GM19239 (cell line): ENCODE data around the gene FZD4.
"Not testable (repeated sequence)": the region's sequence is repeated elsewhere in the genome, so short reads cannot be mapped to it uniquely, and the experiment has no call there.

Experiments
- DNase-seq: peaks from one replicate; pipeline ENCODE4 v3.0.0; 2011; ENCODE audit warnings: low spot score; ENCODE audit not compliant: insufficient read length
- FAIRE-seq: peaks from 2 replicates; lab custom pipeline; 2011; peaks lifted over from hg19 to GRCh38; lab: Jason Lieb, UNC

The FZD4 gene

DNA sequence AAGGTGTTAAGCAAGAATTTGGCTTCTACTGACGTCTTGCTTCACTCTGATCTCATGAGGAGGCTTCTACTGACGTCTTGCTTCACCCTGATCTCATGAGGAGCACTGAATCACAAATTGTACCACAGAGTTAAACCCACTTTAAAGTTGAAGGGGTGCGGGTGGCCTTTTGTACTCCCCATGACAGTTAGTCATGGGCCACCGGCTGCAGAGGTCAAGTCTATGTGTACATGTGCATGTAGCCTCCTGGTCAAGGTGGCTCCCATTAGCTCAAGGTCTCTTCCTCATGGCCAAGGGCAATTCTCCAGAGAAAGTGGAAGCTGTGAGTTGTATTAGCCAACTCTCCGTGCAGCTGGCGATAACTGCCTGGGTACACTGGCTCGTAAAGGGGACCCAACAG is 23.1 kb upstream of the FZD4 start:
- FAIRE-seq, result no peak
- no peak for DNase-seq

DNA sequence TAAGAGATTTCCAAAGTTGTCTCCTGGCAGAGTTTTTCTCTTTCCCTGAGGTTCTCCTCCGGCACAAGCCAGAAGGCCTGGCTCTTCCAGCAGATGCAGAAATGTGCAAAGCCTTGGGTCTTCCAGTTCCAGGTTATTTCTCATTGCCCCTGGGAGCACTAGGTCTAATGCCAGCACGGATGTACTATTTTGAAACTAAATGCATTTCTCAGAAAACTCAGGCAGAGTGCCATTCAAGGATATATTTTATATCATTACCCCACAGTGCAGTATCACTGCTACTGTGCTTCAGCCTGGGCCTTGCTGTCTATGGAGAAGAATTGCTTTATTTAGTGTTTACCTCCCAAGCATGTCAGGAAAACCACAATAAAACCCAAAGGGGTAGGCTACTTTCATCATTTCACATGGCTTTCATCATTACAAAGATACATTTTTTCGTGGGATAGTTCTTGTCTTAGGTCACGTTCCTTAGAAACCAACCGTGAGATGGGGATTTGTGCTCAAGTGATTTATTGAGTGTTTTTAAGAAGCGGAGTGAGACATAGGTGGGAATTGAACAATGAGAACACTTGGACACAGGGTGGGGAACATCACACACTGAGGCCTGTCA is 22.4 kb upstream of the FZD4 start:
- no peak for DNase-seq
- no peak for FAIRE-seq

DNA sequence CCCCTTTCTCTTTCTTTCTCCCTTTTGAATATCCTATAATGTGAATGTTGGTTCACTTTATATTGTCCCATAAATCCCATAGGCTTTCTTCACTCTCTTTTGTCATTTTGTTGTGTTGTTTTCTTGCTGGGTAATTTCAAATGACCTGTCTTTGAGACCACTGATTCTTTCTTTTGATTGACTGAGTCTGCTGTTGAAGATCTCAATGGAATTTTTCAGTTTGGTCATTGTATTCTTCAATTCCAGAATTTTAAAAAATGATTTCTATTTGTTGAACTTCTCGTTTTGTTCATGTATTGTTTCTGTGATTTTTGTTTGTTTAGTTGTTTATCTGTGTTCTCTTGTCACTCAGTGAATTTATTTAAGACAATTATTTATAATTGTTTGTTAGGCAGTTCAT is 17.5 kb upstream of the FZD4 start:
- FAIRE-seq, result no peak

DNA sequence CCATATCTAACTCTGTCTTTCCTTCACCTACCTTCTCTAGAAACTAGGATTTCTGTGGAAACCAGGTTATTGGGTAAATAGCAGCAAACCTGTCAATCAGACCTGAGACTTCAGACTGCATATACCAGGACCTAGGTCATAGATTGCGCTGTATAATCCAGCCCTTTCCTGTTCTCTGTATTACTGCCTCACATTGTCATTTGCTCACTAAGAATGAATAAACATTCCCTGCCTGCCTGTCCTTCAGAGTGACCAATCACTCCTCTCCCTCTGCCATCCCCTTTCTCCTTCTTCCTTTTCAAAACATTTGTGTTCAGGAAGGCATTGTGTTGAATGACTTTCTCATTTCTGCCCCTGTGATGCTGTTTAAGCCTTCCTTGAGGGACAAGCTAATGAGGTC is 14.1 kb upstream of the FZD4 start:
- no peak for DNase-seq
- no peak for FAIRE-seq

More for the DNA sequence above, 17.5 kb upstream of the FZD4 start:
- no peak for DNase-seq

DNA sequence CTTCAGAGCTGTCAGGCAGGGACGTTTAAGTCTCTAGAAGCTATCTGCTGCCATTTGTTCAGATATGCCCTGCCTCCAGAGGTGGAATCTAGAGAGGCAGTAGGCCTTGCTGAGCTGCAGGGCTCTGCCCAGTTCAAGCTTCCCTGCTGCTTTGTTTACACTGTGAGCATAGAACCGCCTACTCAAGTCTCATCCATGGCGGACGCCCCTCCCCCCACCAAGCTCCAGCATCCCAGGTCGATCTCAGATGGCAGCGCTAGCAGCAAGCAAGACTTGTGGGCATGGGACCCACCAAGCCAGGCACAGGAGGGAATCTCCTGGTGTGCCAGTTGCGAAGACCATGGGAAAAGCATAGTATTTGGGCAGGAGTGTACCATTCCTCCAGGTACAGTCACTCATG is 12.4 kb upstream of the FZD4 start:
- DNase-seq, FAIRE-seq: not testable (repeated sequence)

DNA sequence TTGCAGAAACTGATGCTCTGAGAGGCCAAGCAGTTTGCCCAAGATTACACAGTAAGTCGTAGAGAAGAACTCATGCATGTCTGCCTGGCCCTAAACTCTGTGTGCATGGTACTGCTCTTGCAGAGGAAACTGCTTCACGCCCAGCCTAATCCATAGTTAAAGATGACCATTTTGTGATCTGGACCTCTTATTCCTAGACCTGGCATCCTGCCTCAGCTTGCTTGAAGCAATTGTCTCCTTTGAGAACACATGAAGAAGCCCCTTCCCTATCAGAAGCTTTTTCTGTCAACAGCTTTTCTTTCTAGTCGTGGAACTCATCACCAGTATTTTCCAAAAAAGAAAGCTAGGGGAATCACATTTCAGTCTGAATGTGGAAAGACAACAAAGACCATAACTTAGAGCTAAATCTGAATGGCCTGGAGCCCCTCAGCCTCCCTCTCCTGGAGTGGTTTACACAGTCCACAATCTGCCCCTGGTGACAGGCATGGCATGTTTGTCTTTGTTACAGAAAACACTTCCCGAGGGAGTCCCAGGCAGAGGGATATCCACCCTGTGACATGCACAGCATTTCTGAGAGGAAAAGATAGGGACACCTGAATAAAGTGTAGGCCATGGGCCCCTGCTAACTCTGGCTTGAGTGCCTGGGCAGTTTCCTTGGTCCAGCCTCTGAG is 2.9 kb upstream of the FZD4 start:
- no peak for FAIRE-seq
- DNase-seq, result no peak

DNA sequence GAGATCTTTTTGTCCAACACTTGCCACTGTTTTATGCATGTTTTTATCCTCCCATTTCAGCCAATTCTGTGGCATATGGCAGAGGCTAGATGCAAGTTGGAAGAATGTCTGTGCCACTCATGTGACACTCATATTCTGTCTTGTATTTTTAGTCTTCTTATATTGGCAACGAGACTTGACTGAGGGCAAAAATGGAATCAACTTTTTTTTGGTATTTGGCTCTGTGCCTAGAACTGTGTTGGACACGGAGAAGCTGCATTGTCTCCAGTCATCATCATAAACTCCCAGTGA is 1.7 kb upstream of the FZD4 start:
- DNase-seq, result no peak
- no peak for FAIRE-seq

DNA sequence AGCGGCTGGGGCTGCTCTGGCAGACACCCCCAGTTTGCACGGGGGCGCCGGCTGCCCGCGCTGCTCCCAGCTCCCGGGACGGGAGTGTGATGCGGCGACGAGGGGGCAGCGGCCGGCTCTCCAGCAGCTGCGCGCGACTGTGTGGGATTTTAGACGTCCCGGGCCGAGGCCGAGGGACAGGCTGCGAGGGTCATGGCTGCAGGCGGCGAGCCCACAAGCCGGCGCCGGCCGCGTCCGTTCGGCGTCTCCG is 159 bp downstream of the FZD4 start:
- DNase-seq (no peak), FAIRE-seq (no peak)

DNA sequence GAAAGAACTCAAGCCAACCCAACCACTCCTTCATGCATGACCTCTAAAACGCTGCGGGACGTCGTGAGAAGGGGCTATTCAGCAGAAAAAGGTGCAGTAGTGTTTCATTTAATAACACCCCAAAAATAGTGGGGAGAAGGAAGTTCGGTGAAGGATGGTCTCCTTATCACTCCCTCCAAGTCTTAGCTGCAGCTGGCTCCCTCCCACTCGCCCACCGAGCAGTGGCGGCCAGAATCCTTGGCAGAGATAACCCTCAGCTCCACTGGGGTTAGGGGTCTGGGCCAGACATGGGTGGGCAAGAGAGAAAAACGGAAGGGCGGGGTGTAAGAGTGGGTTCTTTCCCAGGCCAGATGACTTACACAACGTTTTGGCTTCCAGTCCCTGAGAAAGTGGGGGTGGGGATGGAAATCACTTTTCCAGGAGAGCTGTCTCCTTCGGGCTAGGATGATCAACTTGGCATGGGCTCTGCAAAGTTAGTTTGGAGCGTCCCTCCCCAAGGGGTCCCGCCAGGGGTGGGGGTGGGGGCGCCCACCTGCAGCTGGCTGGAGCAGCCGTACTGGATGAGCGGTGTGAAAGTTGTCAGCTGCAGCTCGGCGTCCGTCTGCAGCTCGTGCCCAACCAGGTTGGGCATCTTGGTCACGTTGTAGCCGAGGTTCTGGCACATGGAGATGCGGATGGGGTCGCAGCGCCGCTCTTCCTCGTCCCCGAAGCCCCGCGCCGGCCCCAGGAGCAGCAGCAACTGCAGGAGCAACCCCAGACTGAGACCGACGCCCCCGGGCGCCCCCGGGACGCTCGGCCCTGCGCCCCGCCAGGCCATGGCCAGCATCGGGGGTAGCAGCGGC is 705 bp downstream of the FZD4 start:
- DNase-seq (no peak), FAIRE-seq (no peak)

DNA sequence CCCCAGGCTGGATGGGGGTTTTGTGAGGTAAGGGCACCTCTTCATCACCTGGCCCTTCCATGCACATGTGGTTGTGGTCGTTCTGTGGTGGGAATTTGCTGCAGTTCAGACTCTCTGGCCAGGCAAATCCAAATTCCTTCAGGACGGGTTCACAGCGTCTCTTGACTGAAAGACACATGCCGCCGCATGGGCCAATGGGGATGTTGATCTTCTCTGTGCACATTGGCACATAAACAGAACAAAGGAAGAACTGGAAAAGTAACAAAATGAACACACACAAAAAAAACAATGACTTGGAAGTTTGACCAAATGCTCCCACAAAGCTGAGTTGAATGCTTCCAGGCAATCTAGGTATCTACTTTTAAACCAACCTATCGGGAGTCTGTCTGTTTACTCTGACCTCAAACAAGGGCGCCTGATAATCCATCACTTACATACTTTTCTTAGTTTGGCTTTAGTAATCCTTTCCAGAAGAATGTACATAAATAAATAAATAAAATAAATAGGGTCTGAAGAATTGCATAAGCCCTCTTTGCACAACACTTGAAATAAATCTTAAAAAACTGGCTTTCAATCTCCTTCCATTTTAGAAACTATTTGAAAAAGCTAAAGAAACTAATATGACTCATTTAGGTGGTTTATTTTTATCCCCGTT is 2.8 kb downstream of the FZD4 start:
- DNase-seq (no peak), FAIRE-seq (no peak)

DNA sequence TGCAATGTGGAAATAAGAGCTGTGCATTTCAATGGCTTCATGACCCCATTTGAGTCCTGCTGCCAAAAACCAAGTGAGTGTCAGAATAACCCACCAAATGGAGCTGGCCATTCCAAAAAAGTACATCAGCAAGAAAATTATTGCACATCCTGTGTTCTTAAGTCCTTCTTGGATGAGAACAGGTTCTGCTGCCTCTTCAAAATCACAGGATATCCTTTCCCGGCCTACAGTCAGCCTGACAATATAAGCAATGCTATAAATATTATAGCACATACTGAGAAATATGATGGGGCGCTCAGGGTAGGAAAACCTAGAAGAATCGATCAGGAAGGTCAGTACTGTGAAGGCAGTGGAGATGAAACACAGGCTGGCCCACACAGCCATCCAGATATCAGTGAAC is 3.5 kb downstream of the FZD4 start:
- DNase-seq, result no peak

DNA sequence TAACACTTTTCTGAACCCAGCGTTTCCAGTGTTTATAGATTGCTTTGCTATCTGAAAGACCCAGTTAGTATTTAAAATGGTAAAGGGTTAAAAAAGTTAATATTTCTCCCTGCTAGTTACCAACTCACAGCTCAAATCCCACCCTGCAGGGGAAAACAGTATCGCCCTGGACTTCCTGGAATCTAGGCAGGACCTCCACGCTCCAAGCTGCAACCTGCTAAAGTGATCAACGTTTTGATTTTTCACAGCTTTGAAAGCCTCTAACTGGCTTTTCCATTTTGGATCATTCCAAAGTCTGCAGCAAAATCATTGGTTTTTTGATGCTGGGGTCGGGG is 4.6 kb downstream of the FZD4 start:
- FAIRE-seq, result no peak
- no peak for DNase-seq

More for the DNA sequence above, 3.5 kb downstream of the FZD4 start:
- FAIRE-seq, result no peak

DNA sequence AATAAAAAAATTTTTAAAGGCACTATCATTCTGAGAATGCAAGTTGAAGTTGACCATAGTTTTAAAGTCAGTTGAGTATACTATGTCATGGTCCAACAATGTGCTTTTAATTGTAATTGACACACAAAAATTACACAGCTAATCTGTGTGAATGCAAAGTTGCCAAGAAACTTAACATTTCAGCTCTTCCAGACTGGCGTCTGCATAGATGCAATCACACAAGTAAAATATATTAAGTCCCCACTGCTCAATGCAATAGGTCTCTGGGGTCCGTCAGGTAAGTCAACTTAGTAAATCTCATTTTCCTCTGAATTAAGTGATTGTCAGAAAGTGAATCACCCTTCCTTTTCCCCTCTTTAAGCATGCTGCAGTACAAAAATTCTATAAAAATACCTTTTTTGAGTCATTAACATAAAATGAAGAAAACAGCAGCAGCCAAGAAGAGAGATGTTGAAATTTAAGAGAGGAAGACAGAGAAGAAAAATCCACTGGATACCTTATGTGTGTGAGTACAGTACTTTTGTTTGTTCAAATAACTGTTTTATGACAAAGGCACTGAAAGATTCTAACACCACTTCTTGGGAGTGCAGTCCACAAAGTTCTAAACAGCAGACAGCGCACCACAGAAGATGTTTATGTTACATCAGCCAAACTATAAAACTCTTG is 5.1 kb downstream of the FZD4 start:
- no peak for DNase-seq

DNA sequence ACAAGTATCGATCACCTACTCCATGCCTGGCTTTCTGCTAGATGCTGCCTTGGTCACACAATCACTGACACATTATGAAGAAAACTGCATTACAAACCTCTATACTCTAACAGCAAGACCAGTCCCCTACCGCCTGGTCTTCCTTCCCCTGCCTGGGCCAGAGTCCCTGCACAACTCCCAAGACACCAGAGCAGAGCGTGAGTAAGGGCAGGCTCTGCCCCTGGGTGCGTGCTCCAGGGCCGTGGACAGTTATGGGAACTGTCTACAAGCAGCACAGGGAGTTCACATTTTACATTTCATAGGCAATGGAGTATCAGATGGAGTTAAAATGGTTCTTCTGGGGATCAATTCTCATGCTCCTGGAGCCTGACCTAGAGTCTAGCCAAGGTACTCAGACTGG is 6.5 kb downstream of the FZD4 start:
- DNase-seq (no peak), FAIRE-seq (no peak)

More for the DNA sequence above, 5.1 kb downstream of the FZD4 start:
- no peak for FAIRE-seq

DNA sequence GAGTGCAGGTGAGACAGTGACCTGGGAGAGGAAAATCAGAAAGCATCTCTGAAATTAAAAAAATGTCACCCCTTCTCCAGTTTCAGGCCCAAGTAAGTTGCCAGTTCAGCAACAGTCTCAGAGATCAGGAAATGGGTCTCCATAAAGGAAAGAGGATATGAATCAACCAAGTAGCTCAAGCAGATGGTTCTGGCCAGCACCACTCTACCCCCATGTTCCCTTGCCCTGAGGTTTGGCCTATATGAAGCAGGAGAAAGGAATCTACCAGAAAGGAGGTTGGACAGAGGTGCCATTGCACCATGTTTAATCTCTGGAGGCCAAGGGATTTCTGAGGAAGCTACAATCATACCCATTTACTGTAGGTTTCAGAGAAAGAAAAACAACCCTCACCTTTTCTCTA is 7.7 kb downstream of the FZD4 start:
- FAIRE-seq (no peak), DNase-seq (no peak)

DNA sequence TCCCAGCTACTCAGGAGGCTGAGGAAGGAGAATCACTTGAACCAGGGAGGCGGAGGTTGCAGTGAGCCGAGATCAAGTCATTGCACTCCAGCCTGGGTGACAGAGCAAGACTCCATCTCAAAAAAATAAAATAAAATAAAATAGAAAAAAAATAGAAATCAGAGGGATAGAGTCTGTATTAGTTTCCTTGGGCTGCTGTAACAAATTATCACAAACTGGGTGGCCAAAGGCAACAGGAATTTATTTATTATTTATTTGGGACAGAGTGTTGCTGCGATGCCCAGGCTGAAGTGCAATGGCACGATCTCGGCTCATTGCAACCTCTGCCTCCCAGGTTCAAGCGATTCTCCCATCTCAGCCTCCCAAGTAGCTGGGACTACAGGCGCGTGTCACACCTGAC is 11.7 kb downstream of the FZD4 start:
- DNase-seq, FAIRE-seq: not testable (repeated sequence)

DNA sequence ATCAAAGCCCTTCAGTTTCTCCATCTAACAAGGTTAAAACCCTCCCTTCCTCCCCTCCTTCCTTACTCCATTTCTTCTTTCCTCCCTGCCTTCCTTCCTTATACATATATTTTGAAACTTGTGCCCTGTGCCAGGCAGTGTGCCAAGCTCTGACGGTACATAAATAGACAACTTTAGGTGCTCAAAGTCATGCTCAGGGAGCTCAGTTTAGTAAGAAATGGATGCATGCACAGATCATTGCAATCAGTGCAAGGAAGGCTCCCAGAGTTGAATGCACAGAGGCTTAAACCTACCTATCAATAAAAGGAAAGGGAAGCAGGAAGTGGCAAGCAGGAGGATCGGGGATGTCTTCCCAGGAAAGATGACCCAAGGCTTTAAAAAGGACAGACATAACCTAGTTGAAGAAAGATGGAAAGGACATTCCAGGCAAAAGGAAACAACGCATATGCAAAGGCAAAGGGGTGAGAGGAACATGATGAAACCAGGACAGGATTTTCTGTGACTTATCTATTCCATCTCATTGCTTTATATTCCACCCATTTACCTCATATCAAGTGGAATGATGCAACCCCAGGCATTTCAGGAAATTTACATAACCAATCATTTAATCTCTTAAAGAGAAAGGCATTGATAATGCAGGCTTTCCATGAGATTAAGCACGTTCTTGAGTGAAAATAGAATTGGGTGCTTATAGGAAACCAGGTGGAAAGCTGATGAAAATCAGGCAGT is 13.2 kb downstream of the FZD4 start:
- FAIRE-seq, result no peak
- DNase-seq, result no peak

DNA sequence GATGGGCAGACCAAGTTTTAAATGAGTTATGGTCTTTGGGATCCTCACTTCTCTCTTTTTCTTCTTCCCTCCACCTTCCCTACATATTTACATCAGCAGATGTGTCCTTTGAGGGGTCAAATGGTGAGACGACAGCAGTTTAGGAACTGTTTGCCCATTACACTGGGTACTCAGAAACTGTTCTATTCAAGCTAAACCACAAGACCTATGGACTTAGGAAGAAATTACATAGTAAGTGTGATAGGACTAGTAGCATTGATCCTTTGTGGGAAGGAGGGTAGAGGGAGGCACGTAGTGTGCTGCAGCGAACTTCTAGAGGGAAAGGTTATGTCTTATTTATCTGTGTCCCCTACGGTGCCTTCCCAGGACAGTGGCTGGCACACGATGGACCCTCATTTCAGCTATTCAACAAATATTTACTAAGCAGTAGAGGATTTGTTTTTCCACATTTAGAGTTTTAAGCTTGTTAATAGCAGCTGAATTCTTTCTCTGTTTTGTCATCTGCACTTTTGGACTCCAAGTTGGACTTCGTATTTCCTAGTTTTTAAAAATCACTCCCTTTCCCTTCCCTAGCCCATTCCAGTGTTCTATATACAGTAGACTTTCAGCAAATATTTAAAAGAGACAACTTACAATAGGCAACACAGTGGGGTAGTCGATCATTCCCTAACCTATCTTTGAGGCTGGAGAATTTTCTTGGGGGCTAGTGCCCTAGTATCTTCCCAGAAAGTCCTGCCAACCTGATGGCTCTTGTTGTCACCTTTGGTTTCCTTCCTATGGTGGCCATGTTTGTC is 13.9 kb downstream of the FZD4 start:
- DNase-seq (no peak), FAIRE-seq (no peak)

DNA sequence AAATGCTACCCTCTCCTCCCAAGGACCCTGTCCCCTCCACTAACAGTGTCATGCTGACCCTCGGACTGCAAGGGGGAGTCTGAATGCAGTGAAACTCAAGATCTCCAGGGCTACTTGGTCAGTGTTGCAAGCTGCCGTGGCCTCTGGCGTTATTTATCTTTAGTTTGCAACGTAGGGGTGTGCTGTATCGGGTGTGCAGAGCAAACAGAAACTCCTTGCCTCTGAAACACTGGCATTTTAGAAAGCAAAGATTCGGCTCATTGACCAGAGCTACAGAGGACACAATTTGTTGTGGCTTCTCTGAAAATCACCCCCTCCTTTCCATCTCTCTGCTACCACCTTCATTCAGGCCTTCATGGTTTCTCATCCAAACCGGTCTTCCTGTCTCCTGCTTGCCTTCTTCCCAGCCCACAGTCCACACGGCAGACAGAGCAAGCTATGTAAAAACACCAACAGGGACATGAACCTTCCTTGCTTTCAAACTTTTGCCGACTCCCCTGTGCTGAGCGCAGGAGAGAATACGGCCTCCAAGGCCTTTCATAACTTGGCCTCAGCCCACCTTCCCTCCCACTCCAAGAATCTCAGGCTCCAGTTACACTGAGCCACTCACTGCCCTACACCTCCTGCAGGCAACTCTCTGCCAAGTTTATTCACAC is 14.9 kb downstream of the FZD4 start:
- FAIRE-seq, result no peak
- no peak for DNase-seq
